OCI-LY1 (cell line): ENCODE measurements around the gene THBS3.

Source experiments
- H2AFZ ChIP-seq: fragments of 200-600 bp; sonication (generic), shearing (Covaris generic); 2 replicates; pipeline ENCODE4 v1.6.0; 2014; ENCODE audit warnings: antibody characterized with exemption, mild to moderate bottlenecking, low read length
- H3F3A ChIP-seq: fragments of 200-600 bp; sonication (generic), shearing (Covaris generic); 2 replicates; pipeline ENCODE4 v1.6.0; 2014; ENCODE audit warnings: mild to moderate bottlenecking, antibody characterized with exemption, low read length, moderate library complexity; ENCODE audit not compliant: insufficient read depth
- H3K27ac ChIP-seq: fragments of 200-600 bp; sonication (generic); 2 replicates; pipeline ENCODE4 v1.5.1; 2014; ENCODE audit warnings: low read length, mixed run types, mild to moderate bottlenecking, low read depth; ENCODE audit not compliant: poor library complexity, severe bottlenecking
- H3K27me3 ChIP-seq: fragments of 200-600 bp; sonication (generic); 2 replicates; pipeline ENCODE4 v1.6.0; 2014; ENCODE audit warnings: antibody characterized with exemption, mild to moderate bottlenecking, low read length, moderate library complexity; ENCODE audit not compliant: insufficient read depth
- H3K36me3 ChIP-seq: fragments of 200-600 bp; sonication (generic); 2 replicates; pipeline ENCODE4 v1.6.1; 2014; ENCODE audit warnings: mild to moderate bottlenecking, antibody characterized with exemption, low read length, moderate library complexity, mixed read lengths; ENCODE audit not compliant: insufficient read depth
- H3K4me1 ChIP-seq: fragments of 200-600 bp; sonication (generic); 2 replicates; pipeline ENCODE4 v1.5.1; 2014; ENCODE audit warnings: mild to moderate bottlenecking, low read length, moderate library complexity; ENCODE audit not compliant: insufficient read depth, severe bottlenecking
- H3K4me2 ChIP-seq: fragments of 200-600 bp; sonication (generic), shearing (Covaris generic); 2 replicates; pipeline ENCODE4 v1.6.1; 2014; ENCODE audit warnings: low read length
- H3K4me3 ChIP-seq: fragments of 200-600 bp; sonication (generic); 2 replicates; pipeline ENCODE4 v1.5.1; 2014; ENCODE audit warnings: low read length, low read depth, mild to moderate bottlenecking, mixed read lengths; ENCODE audit not compliant: poor library complexity, severe bottlenecking
- H3K79me2 ChIP-seq: fragments of 200-600 bp; shearing (Covaris generic); 2 replicates; pipeline ENCODE4 v1.6.1; 2016; ENCODE audit warnings: mixed run types, low read length, mixed read lengths; ENCODE audit not compliant: insufficient read depth
- H3K9ac ChIP-seq: fragments of 200-600 bp; sonication (generic), shearing (Covaris generic); 2 replicates; pipeline ENCODE4 v1.6.1; 2014; ENCODE audit warnings: mild to moderate bottlenecking, low read length, mixed read lengths
- H3K9me2 ChIP-seq: fragments of 200-600 bp; sonication (generic), shearing (Covaris generic); 2 replicates; pipeline ENCODE4 v1.6.1; 2014; ENCODE audit warnings: low read depth, mild to moderate bottlenecking, low read length, mixed read lengths
- H3K9me3 ChIP-seq: fragments of 200-600 bp; shearing (Covaris generic); 2 replicates; pipeline ENCODE4 v1.6.1; 2014; ENCODE audit warnings: low read length, mixed read lengths
- H4K20me1 ChIP-seq: fragments of 200-600 bp; sonication (generic), shearing (Covaris generic); 2 replicates; pipeline ENCODE4 v1.6.0; 2016; ENCODE audit warnings: mild to moderate bottlenecking, low read length; ENCODE audit not compliant: insufficient read depth
- EZH2 ChIP-seq: fragments of 200-600 bp; sonication (generic), shearing (Covaris generic); IDR thresholded peaks from 2 replicates; pipeline ENCODE4 v1.8.0; 2017; ENCODE audit warnings: borderline replicate concordance, mixed run types, mild to moderate bottlenecking, antibody characterized with exemption, low read length, moderate library complexity, mixed read lengths
- TF ChIP-seq, protein P1 (sequence below): fragments of 200-600 bp; sonication (generic), shearing (Covaris generic); IDR thresholded peaks from 2 replicates; pipeline ENCODE4 v1.5.1; 2017; ENCODE audit warnings: mild to moderate bottlenecking, antibody characterized with exemption, low read length, moderate library complexity, mixed read lengths

The THBS3 gene

DNA sequence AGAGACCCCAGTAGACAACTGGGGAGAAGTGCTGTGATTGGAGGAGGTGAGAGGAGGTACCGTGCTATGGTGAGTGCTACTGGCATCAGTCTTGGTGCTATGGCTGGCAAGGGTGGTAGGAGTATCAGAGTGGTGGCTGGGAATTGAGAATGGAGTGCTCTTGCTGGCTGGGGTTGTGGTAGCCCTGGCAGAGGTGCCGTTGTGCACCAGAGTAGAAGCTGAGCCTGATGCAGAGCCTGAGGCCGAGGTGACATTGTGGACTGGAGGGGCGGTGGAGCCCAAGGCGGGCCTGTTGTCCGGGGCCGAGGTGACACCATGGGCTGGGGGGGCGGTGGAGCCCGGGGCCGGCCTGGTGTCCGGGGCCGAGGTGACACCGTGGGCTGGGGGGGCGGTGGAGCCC lies 19.4 kb downstream of the THBS3 start:
- no peak overlapping the region for H3K9ac ChIP-seq
- H3K4me1 ChIP-seq: peaks cover 21% of the 10 kb centered on the region
- TF ChIP-seq EZH2: no peak
- TF ChIP-seq, protein P1, sequence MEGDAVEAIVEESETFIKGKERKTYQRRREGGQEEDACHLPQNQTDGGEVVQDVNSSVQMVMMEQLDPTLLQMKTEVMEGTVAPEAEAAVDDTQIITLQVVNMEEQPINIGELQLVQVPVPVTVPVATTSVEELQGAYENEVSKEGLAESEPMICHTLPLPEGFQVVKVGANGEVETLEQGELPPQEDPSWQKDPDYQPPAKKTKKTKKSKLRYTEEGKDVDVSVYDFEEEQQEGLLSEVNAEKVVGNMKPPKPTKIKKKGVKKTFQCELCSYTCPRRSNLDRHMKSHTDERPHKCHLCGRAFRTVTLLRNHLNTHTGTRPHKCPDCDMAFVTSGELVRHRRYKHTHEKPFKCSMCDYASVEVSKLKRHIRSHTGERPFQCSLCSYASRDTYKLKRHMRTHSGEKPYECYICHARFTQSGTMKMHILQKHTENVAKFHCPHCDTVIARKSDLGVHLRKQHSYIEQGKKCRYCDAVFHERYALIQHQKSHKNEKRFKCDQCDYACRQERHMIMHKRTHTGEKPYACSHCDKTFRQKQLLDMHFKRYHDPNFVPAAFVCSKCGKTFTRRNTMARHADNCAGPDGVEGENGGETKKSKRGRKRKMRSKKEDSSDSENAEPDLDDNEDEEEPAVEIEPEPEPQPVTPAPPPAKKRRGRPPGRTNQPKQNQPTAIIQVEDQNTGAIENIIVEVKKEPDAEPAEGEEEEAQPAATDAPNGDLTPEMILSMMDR: no peak
- no peak overlapping the region for H3K27ac ChIP-seq
- H3K9me3 ChIP-seq: no peaks in the 10 kb centered on the region
- H3K79me2 ChIP-seq: no peaks in the 10 kb centered on the region
- no peaks in the 10 kb centered on the region for H3K36me3 ChIP-seq
- no peaks in the 10 kb centered on the region for H3F3A ChIP-seq
- H4K20me1 ChIP-seq: no peaks in the 10 kb centered on the region
- no peak overlapping the region for H2AFZ ChIP-seq
- no peak overlapping the region for H3K4me2 ChIP-seq
- no peaks in the 10 kb centered on the region for H3K9me2 ChIP-seq
- no peak overlapping the region for H3K4me3 ChIP-seq
- no peaks in the 10 kb centered on the region; the same call in 1 of the 2 replicates for H3K27me3 ChIP-seq

DNA sequence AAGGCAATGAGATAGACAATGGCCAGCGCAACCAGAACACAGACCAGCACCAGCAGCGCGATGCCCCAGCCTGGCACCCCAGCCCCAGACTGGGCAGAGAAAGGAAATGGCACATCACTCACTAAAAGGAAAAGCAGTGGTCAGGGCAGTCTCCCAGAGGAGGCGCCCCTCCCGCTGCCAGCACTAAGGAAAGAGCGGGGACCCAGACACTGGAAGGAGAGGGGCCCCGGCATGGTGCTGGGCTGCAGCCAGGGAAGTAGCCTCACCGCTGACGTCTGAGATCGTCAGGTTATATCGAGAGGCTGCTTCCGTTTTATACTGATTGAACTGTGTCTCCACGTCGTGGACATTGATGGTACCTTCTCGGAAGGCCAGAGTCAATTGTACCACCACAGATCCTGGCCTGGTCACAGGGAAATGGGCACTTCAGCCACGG lies 20.2 kb downstream of the THBS3 start:
- H3K4me1 ChIP-seq: peaks cover 17% of the 10 kb centered on the region
- H3K4me2 ChIP-seq: no peak overlapping the region
- no peak overlapping the region for H3K4me3 ChIP-seq

DNA sequence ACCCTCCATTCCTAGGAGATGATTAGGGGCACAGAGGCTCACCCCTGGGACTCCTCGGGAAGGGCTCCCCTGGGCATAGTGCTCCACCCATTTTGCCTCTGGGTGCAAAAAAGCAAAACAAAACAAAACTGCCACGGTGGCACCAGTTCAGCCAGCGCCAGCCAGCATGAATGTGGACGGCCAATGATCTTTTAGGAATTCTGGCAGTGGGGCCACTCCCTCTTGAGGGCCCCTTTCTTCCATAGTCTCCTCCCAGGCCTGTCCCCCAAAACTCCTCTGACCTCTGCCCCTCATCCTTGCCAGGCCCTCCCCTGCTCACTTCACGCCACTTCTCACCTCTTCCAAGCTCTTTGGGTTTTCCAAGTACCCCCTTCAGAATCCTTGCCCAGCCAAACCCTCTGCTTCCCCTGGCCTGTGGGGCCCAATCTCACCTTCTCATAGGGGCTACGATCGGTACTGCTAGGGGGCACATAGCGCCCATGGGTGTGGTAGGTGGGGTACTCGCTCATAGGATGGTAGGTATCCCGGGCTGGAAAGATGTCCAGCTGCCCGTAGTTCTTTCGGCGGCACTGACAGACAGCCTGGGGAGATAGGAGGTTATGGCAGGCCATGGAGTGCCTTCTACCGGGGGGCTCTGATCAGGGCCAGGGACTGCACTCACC lies 20.8 kb downstream of the THBS3 start:
- no peak overlapping the region for H2AFZ ChIP-seq
- H3K4me3 ChIP-seq: no peak overlapping the region
- H3K9me2 ChIP-seq: no peaks in the 10 kb centered on the region
- peaks cover 17% of the 10 kb centered on the region for H3K4me1 ChIP-seq
- H3K79me2 ChIP-seq: no peaks in the 10 kb centered on the region
- no peak overlapping the region for H3K9ac ChIP-seq
- no peak for TF ChIP-seq EZH2
- TF ChIP-seq, protein P1: no peak
- no peak overlapping the region for H3K4me2 ChIP-seq
- H3K27ac ChIP-seq: no peak overlapping the region
- H3K27me3 ChIP-seq: no peaks in the 10 kb centered on the region; the same call in 1 of the 2 replicates
- no peaks in the 10 kb centered on the region for H3K36me3 ChIP-seq
- H4K20me1 ChIP-seq: no peaks in the 10 kb centered on the region
- no peaks in the 10 kb centered on the region for H3F3A ChIP-seq
- H3K9me3 ChIP-seq: no peaks in the 10 kb centered on the region

More for the DNA sequence above, 20.2 kb downstream of the THBS3 start:
- TF ChIP-seq, protein P1: no peak
- TF ChIP-seq EZH2: no peak
- H3K9me3 ChIP-seq: no peaks in the 10 kb centered on the region
- H2AFZ ChIP-seq: no peak overlapping the region
- no peaks in the 10 kb centered on the region for H3K79me2 ChIP-seq
- no peaks in the 10 kb centered on the region for H4K20me1 ChIP-seq
- H3K9ac ChIP-seq: no peak overlapping the region
- no peaks in the 10 kb centered on the region for H3K9me2 ChIP-seq
- H3K27ac ChIP-seq: no peak overlapping the region
- H3K27me3 ChIP-seq: no peaks in the 10 kb centered on the region; the same call in 1 of the 2 replicates
- no peaks in the 10 kb centered on the region for H3K36me3 ChIP-seq
- no peaks in the 10 kb centered on the region for H3F3A ChIP-seq
